Measurements from ENCODE around the gene AHI1. TPM values are rescaled to one million over a fixed set of nuclear protein-coding genes. Genes with fewer than 3 reads are reported as not detected.

The AHI1 gene
- total RNA-seq, 1 experiment from 2014 or later: 8.9 TPM

- TF ChIP-seq EZH2 (IDR thresholded peaks at IDR 0.05; ENCODE audit: low read length, unreplicated experiment): no peak
- no peak for TF ChIP-seq EZH2phosphoT487 (IDR thresholded peaks at IDR 0.05; ENCODE audit: borderline replicate concordance, low read length)
- TF ChIP-seq, protein P1, sequence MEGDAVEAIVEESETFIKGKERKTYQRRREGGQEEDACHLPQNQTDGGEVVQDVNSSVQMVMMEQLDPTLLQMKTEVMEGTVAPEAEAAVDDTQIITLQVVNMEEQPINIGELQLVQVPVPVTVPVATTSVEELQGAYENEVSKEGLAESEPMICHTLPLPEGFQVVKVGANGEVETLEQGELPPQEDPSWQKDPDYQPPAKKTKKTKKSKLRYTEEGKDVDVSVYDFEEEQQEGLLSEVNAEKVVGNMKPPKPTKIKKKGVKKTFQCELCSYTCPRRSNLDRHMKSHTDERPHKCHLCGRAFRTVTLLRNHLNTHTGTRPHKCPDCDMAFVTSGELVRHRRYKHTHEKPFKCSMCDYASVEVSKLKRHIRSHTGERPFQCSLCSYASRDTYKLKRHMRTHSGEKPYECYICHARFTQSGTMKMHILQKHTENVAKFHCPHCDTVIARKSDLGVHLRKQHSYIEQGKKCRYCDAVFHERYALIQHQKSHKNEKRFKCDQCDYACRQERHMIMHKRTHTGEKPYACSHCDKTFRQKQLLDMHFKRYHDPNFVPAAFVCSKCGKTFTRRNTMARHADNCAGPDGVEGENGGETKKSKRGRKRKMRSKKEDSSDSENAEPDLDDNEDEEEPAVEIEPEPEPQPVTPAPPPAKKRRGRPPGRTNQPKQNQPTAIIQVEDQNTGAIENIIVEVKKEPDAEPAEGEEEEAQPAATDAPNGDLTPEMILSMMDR (conservative IDR thresholded peaks at IDR 0.05; ENCODE audit: low read depth, low read length): no peak
- ATAC-seq (no peak), DNase-seq (peak; percentile 58)
- Histone ChIP-seq H3F3A (ENCODE audit: low read length, unreplicated experiment) (no peaks in the 10 kb centered on the region), H3K79me2 (ENCODE audit: low read length) (no peaks in the 10 kb centered on the region), H3K27me3 (ENCODE audit: low read length) (no peaks in the 10 kb centered on the region), H3K4me2 (ENCODE audit: low read length) (no peak overlapping the region), H3K36me3 (ENCODE audit: low read depth, low read length) (no peaks in the 10 kb centered on the region), H3K9me2 (replicated peaks; ENCODE audit: low read length) (no peaks in the 10 kb centered on the region), H3K9ac (ENCODE audit: low read length) (no peak overlapping the region), H3K4me3 (ENCODE audit: low read length) (no peak overlapping the region), H4K20me1 (ENCODE audit: low read length) (no peaks in the 10 kb centered on the region), H3K4me1 (ENCODE audit: insufficient read depth, low read length) (0 out of 2 replicates have a peak, but pooled peaks cover 8% of the 10 kb centered on the region), H3K27ac (ENCODE audit: low read length) (no peak overlapping the region), H2AFZ (ENCODE audit: low read length) (no peak overlapping the region), H3K9me3 (ENCODE audit: low read length) (no peaks in the 10 kb centered on the region)
- ChIA-PET CTCF (no interaction called here), POLR2A (ENCODE audit: unreplicated experiment) (no interaction called here)
- BruUV-seq (replicated peaks): no TSS peak
- intact Hi-C loops (cut with micrococcal nuclease): loop anchor here (5.0 kb wide), 1 partner anchor 77 kb away; the partner anchor contains the start of gene MYB
Measured at GRCh38 chr6:135258970-135259369, 238.6 kb downstream of the AHI1 start.

DNA sequence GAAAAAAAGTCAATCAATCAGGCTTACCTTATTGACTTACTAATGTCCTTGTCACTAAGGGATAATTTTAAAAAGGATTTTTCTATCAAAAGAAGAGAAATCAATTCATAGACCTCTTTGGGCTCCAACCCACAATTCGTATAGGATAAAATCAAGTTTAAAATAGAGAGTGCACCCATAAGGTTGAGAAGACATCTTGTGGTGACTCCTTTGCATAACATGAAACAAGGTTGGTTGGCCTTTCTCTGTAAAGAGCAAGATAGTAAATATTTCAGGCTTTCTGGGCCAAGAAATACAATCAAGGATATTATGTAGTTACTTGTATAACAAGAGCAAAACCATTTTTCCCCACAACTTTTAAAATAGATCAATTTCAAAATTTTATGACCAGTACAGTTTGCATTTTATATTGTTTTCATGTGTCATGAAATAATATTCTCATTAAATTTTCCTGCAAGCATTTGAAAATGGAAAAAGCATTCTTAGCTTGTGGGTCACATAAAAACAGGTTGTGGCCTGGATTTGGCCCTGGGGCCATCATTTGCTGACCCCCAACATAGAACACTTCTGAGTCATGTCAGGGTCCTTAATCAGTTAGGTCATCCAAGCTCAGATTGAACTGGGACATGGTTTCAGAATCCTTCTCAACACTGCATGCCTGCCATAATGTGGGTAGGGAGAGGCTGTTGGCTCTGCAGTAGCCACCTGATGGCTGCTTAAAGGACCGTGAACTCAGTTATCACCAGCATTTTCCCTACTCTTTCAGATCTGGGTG lies 239.7 kb downstream of the AHI1 start:
- no peak overlapping the region for H3K9ac ChIP-seq (ENCODE audit: low read length)
- H3K36me3 ChIP-seq (ENCODE audit: low read depth, low read length): no peaks in the 10 kb centered on the region
- no peaks in the 10 kb centered on the region for H3K9me3 ChIP-seq (ENCODE audit: low read length)
- H3K4me2 ChIP-seq (ENCODE audit: low read length): no peak overlapping the region
- no peaks in the 10 kb centered on the region for H3K27me3 ChIP-seq (ENCODE audit: low read length)
- no peak for TF ChIP-seq EZH2 (IDR thresholded peaks at IDR 0.05; ENCODE audit: low read length, unreplicated experiment)
- TF ChIP-seq, protein P1 (conservative IDR thresholded peaks at IDR 0.05; ENCODE audit: low read depth, low read length): peak; percentile 32; the same call in 1 of the 2 replicates
- no peak for TF ChIP-seq EZH2phosphoT487 (IDR thresholded peaks at IDR 0.05; ENCODE audit: borderline replicate concordance, low read length)
- H3K79me2 ChIP-seq (ENCODE audit: low read length): no peaks in the 10 kb centered on the region
- DNase-seq: no peak
- H3F3A ChIP-seq (ENCODE audit: low read length, unreplicated experiment): no peaks in the 10 kb centered on the region
- no TSS peak for BruUV-seq (replicated peaks)
- H3K27ac ChIP-seq (ENCODE audit: low read length): no peak overlapping the region
- H3K9me2 ChIP-seq (replicated peaks; ENCODE audit: low read length): no peaks in the 10 kb centered on the region
- H4K20me1 ChIP-seq (ENCODE audit: low read length): no peaks in the 10 kb centered on the region
- H2AFZ ChIP-seq (ENCODE audit: low read length): no peak overlapping the region
- POLR2A ChIA-PET (ENCODE audit: unreplicated experiment): no interaction called here
- intact Hi-C loops (cut with micrococcal nuclease): loop anchor here (5.0 kb wide), 1 partner anchor 76 kb away; the partner anchor contains the start of gene MYB
- peak; percentile 54 for ATAC-seq
- CTCF ChIA-PET: no interaction called here
- 0 out of 2 replicates have a peak, but pooled peaks cover 8% of the 10 kb centered on the region for H3K4me1 ChIP-seq (ENCODE audit: insufficient read depth, low read length)
- no peak overlapping the region for H3K4me3 ChIP-seq (ENCODE audit: low read length)

GRCh38 chr6:135256866-135257265 lies 240.7 kb downstream of the AHI1 start:
- no peak overlapping the region for H3K27ac ChIP-seq (ENCODE audit: low read length)
- H3K79me2 ChIP-seq (ENCODE audit: low read length): no peaks in the 10 kb centered on the region
- ChIA-PET CTCF (no interaction called here), POLR2A (ENCODE audit: unreplicated experiment) (no interaction called here)
- no peaks in the 10 kb centered on the region for H3F3A ChIP-seq (ENCODE audit: low read length, unreplicated experiment)
- H3K9me3 ChIP-seq (ENCODE audit: low read length): no peaks in the 10 kb centered on the region
- H3K9me2 ChIP-seq (replicated peaks; ENCODE audit: low read length): no peaks in the 10 kb centered on the region
- intact Hi-C loops (cut with micrococcal nuclease): loop anchor here (5.0 kb wide), 1 partner anchor 75 kb away; the partner anchor contains the start of gene MYB
- ATAC-seq: no peak
- no peak overlapping the region for H3K4me3 ChIP-seq (ENCODE audit: low read length)
- H3K4me2 ChIP-seq (ENCODE audit: low read length): no peak overlapping the region
- 0 out of 2 replicates have a peak, but pooled peaks cover 12% of the 10 kb centered on the region for H3K4me1 ChIP-seq (ENCODE audit: insufficient read depth, low read length)
- BruUV-seq (replicated peaks): no TSS peak
- no peaks in the 10 kb centered on the region for H4K20me1 ChIP-seq (ENCODE audit: low read length)
- H2AFZ ChIP-seq (ENCODE audit: low read length): no peak overlapping the region
- no peak overlapping the region for H3K9ac ChIP-seq (ENCODE audit: low read length)
- H3K27me3 ChIP-seq (ENCODE audit: low read length): no peaks in the 10 kb centered on the region
- H3K36me3 ChIP-seq (ENCODE audit: low read depth, low read length): no peaks in the 10 kb centered on the region
- no peak for DNase-seq
- TF ChIP-seq, protein P1 (conservative IDR thresholded peaks at IDR 0.05; ENCODE audit: low read depth, low read length): no peak
- TF ChIP-seq EZH2phosphoT487 (IDR thresholded peaks at IDR 0.05; ENCODE audit: borderline replicate concordance, low read length) (no peak), EZH2 (IDR thresholded peaks at IDR 0.05; ENCODE audit: low read length, unreplicated experiment) (no peak)

Measured in PC-3 (cell line).